Measurements from ENCODE around the gene GOLGA3.
"Not testable (repeated sequence)": the region's sequence is repeated elsewhere in the genome, so short reads cannot be mapped to it uniquely, and the experiment has no call there.

The GOLGA3 gene

GRCh38 chr12:132828706-132829534, at the start of gene GOLGA3:
Gene GOLGA3 (minus strand): TSS chr12:132828869. CDS start chr12:132822128, 6,741 bp downstream.
- in situ Hi-C loops (cut with HindIII; ENCODE audit: low sequenced_read_pairs): no loop called here

- in situ Hi-C loops (cut with HindIII; ENCODE audit: low sequenced_read_pairs): not testable (repeated sequence)
Observed at GRCh38 chr12:132874620-132875019, 46.0 kb upstream of the GOLGA3 start.

- in situ Hi-C loops (cut with HindIII; ENCODE audit: low sequenced_read_pairs): no loop called here
Observed at GRCh38 chr12:132874175-132874574, 45.5 kb upstream of the GOLGA3 start.

GRCh38 chr12:132873724-132874123, 45.1 kb upstream of the GOLGA3 start:
- in situ Hi-C loops (cut with HindIII; ENCODE audit: low sequenced_read_pairs): no loop called here

GRCh38 chr12:132872975-132873421, 44.3 kb upstream of the GOLGA3 start:
- in situ Hi-C loops (cut with HindIII; ENCODE audit: low sequenced_read_pairs): no loop called here

- in situ Hi-C loops (cut with HindIII; ENCODE audit: low sequenced_read_pairs): no loop called here
Observed at GRCh38 chr12:132872073-132872855, 43.6 kb upstream of the GOLGA3 start.

- in situ Hi-C loops (cut with HindIII; ENCODE audit: low sequenced_read_pairs): no loop called here
Observed at GRCh38 chr12:132869551-132869950, 40.9 kb upstream of the GOLGA3 start.

GRCh38 chr12:132866251-132866828, 37.7 kb upstream of the GOLGA3 start:
- in situ Hi-C loops (cut with HindIII; ENCODE audit: low sequenced_read_pairs): no loop called here

GRCh38 chr12:132861558-132861957, 32.9 kb upstream of the GOLGA3 start:
- in situ Hi-C loops (cut with HindIII; ENCODE audit: low sequenced_read_pairs): no loop called here

GRCh38 chr12:132858718-132859266, 30.1 kb upstream of the GOLGA3 start:
- in situ Hi-C loops (cut with HindIII; ENCODE audit: low sequenced_read_pairs): no loop called here

GRCh38 chr12:132857019-132857418, 28.4 kb upstream of the GOLGA3 start:
- in situ Hi-C loops (cut with HindIII; ENCODE audit: low sequenced_read_pairs): not testable (repeated sequence)

- in situ Hi-C loops (cut with HindIII; ENCODE audit: low sequenced_read_pairs): no loop called here
Observed at GRCh38 chr12:132856581-132856980, 27.9 kb upstream of the GOLGA3 start.

GRCh38 chr12:132855211-132855610, 26.5 kb upstream of the GOLGA3 start:
- in situ Hi-C loops (cut with HindIII; ENCODE audit: low sequenced_read_pairs): not testable (repeated sequence)

GRCh38 chr12:132853285-132854092, 24.8 kb upstream of the GOLGA3 start:
- in situ Hi-C loops (cut with HindIII; ENCODE audit: low sequenced_read_pairs): no loop called here

GRCh38 chr12:132852496-132852895, 23.8 kb upstream of the GOLGA3 start:
- in situ Hi-C loops (cut with HindIII; ENCODE audit: low sequenced_read_pairs): no loop called here

GRCh38 chr12:132851465-132851864, 22.8 kb upstream of the GOLGA3 start:
- in situ Hi-C loops (cut with HindIII; ENCODE audit: low sequenced_read_pairs): no loop called here

GRCh38 chr12:132850291-132850690, 21.6 kb upstream of the GOLGA3 start:
- in situ Hi-C loops (cut with HindIII; ENCODE audit: low sequenced_read_pairs): no loop called here

- in situ Hi-C loops (cut with HindIII; ENCODE audit: low sequenced_read_pairs): no loop called here
Observed at GRCh38 chr12:132848521-132848920, 19.9 kb upstream of the GOLGA3 start.

GRCh38 chr12:132847363-132848356, 19.0 kb upstream of the GOLGA3 start:
- in situ Hi-C loops (cut with HindIII; ENCODE audit: low sequenced_read_pairs): no loop called here
